Psoas muscle (tissue), 8 donors: Measurements from ENCODE around the gene PRKCA. TPM values are rescaled to one million over a fixed set of nuclear protein-coding genes. Genes with fewer than 3 reads are reported as not detected.
A peak's percentile ranks its signal among the peaks of the same experiment; 100 is the strongest.

Source experiments
- ATAC-seq, 4 donors: fragments of 200-7000 bp; cut with Tn5 transposase; one replicate each; pipeline ENCODE4 v1.9.1; 2020; ENCODE audit warnings: moderate library complexity in 3 of 4, mild to moderate bottlenecking in 2 of 4
- DNase-seq, 2 donors: peaks; one replicate each; pipeline ENCODE4 v3.0.0-alpha.2; 2020
- H3K27ac ChIP-seq: fragments of 200-600 bp; one replicate; pipeline ENCODE4 v1.8.0; 2022
- H3K27me3 ChIP-seq, 3 donors: fragments of 200-600 bp in 1 of 3; one replicate each; pipeline versions ENCODE4 v1.6.1 to v1.8.0; 2013 to 2022; ENCODE audit warnings: low read length in 2 of 3, mild to moderate bottlenecking in 2 of 3, moderate library complexity in 1 of 3; ENCODE audit not compliant: insufficient read depth in 3 of 3
- H3K36me3 ChIP-seq, 2 donors: fragments of 200-600 bp in 1 of 2; one replicate each; pipeline versions ENCODE4 v1.6.1 to v1.8.0; 2013 to 2022; ENCODE audit warnings: low read depth in 1 of 2, mild to moderate bottlenecking in 1 of 2, moderate library complexity in 1 of 2; ENCODE audit not compliant: insufficient read depth in 1 of 2
- H3K4me1 ChIP-seq: fragments of 200-600 bp; one replicate; pipeline ENCODE4 v1.8.0; 2022
- H3K4me3 ChIP-seq: fragments of 200-600 bp; one replicate; pipeline ENCODE4 v1.8.0; 2022; ENCODE audit warnings: mild to moderate bottlenecking
- H3K9me3 ChIP-seq: fragments of 200-600 bp; one replicate; pipeline ENCODE4 v1.8.0; 2022
- WGBS, 3 donors: extraction: QIAGEN DNeasy Blood & Tissue Kit; methylation state at CpG; one replicate each; pipeline versions ENCODE4 v1.1.6 to v1.1.7; 2013; 5-methylcytosine and 5-hydroxymethylcytosine counted together
- intact Hi-C, 2 donors: fragments of 100-400 bp; cut with DNase I; formaldehyde crosslinking; loops; one replicate each; pipeline versions ENCODE4 v1.11.0 to v1.14.2; 2022
- polyA plus RNA-seq, 3 donors: library from polyadenylated mRNA; stranded (reverse); fragments of 200-250 nt; gene quantifications; one replicate each; pipeline ENCODE4 v1.2.3, GENCODE V29; 2013
- total RNA-seq, 4 donors: library from RNA; stranded (reverse); fragmentation: NEBNext Ultra II Directional in 2 of 4; extraction: Animal tissue kit (Norgen Biotek cat#: 25700) in 2 of 4; gene quantifications; one replicate each; pipeline versions ENCODE4 v1.2.1 to v1.2.4, GENCODE V29; 2021 to 2023
- TF ChIP-seq, protein P1 (sequence below): fragments of 200-600 bp; IDR thresholded peaks from one replicate; pipeline ENCODE4 v1.8.0; 2022; ENCODE audit warnings: antibody characterized with exemption
- donor health status: healthy with polysubstance abuse.
- donor health status: DM: no; HTN: no; CAD: no; lungs with moderate emphysema.
- donor health status: Bipolar disorder and iron deficiency.
- donor health status: healthy.
- donor health status: DM: yes; HTN: yes; CAD: no.
- donor health status: DM: no; HTN: no; CAD: no.
- donor health status: DM: no; HTN: no; CAD: no.
- donor health status: DM: yes; HTN: yes; CAD: no.

The PRKCA gene
- total and polyA plus RNA-seq, 7 donors = 0.35 to 15.5 (median 8.2) TPM

DNA sequence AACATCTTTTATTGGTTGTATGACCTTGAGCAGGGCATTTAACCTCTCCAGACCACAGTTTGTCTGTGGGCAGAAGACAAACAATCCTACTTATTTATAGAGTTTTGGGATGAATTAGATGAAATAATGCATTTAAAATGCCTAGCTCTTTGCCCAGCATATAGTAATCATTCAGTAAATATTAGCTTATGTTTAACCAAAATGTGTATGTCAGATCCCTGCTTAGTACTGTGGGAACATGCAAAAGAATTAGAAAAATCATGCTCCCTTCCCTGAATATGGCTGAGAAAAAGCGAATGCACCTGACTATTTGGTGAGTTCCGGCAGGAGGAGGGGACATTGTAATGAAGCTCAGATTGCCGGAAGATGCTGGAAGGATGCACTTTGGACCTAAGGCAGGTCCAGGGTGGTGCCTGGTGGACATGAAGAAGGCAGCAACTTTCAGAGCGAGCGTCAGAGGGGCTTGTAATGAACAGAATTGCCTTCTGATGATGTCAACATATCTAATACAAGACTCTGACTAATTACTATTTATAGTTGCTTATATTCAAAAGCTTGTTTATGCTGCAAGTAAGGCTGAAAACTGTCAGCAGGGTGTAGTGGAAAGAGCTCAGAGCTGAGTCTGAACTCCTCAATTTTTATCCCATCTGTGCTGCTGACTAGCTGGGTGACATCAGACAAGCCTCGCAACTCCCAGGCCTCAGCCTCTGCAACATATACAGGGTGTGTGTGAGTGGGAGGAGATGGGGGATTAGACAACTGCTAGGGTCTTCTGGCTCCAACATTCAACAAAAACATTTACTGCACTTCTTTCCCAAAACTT is 221.2 kb downstream of the PRKCA start:
- intact Hi-C loops = no loop called here
- Histone ChIP-seq H3K4me1 (peaks cover 19% of the 10 kb centered on the region), H3K27ac (peak overlapping the region; percentile 47), H3K9me3 (no peaks in the 10 kb centered on the region), H3K4me3 (no peak overlapping the region), H3K27me3 (no peaks in the 10 kb centered on the region), H3K36me3 (no peaks in the 10 kb centered on the region)
- TF ChIP-seq, protein P1, sequence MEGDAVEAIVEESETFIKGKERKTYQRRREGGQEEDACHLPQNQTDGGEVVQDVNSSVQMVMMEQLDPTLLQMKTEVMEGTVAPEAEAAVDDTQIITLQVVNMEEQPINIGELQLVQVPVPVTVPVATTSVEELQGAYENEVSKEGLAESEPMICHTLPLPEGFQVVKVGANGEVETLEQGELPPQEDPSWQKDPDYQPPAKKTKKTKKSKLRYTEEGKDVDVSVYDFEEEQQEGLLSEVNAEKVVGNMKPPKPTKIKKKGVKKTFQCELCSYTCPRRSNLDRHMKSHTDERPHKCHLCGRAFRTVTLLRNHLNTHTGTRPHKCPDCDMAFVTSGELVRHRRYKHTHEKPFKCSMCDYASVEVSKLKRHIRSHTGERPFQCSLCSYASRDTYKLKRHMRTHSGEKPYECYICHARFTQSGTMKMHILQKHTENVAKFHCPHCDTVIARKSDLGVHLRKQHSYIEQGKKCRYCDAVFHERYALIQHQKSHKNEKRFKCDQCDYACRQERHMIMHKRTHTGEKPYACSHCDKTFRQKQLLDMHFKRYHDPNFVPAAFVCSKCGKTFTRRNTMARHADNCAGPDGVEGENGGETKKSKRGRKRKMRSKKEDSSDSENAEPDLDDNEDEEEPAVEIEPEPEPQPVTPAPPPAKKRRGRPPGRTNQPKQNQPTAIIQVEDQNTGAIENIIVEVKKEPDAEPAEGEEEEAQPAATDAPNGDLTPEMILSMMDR = no peak
- 50 to 72% (median 56%) methylated on average over 6 of the region's 6 CpGs for WGBS, 3 donors
- ATAC-seq (peak; percentile 48 to 88 (median 87)), DNase-seq (no peak)

DNA sequence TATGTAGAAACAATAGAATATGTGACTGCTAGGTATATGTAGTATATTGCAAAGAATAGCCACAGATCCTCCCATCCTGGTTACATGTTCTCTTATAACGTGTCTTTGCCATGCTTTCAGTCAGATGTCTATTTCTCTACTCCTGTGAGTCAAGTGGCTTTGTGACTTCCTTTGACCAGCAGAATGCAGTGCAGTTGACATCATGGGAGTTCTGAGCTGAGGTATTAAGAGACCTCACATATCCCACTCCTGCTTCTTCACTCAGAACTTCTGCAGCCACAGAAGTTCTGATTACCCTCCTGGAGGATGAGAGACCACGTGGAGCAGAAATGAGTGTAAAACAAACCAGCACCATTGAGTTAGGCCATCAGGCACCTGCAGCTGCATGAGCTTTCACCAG is 222.5 kb downstream of the PRKCA start:
- Histone ChIP-seq H3K27ac (no peak overlapping the region), H3K9me3 (no peaks in the 10 kb centered on the region), H3K4me1 (peaks cover 19% of the 10 kb centered on the region), H3K27me3 (no peaks in the 10 kb centered on the region), H3K36me3 (no peaks in the 10 kb centered on the region), H3K4me3 (no peak overlapping the region)
- intact Hi-C loops = no loop called here
- TF ChIP-seq, protein P1 = no peak
- WGBS, 3 donors = 88 to 89% (median 88%) methylated on average over 2 of the region's 2 CpGs
- DNase-seq = no peak
- ATAC-seq = no peak

DNA sequence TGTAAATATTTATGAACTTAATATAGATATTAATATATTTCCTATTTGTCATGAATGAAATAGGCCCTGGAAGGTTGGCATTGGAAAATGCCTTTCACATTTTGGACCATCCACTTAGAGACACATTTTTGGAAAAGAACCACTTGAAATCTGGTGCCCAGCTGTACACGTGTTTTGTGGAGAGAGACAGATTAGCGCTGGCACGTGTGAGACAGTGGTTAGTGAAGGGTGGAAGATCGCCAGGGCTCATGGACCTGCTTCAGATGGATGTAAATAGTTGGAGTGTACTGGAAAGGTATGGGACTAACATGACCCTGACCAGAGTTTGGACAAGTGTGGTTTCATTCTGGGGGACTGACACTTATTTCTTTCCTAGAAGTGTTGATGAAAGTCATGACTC is 222.9 kb downstream of the PRKCA start:
- no peak overlapping the region for H3K4me3 ChIP-seq
- DNase-seq (no peak), ATAC-seq (no peak)
- H3K27ac ChIP-seq = no peak overlapping the region
- WGBS, 3 donors = 52 to 61% (median 54%) methylated on average over 4 of the region's 4 CpGs
- peaks cover 19% of the 10 kb centered on the region for H3K4me1 ChIP-seq
- intact Hi-C loops = no loop called here
- H3K27me3 ChIP-seq = no peaks in the 10 kb centered on the region
- H3K9me3 ChIP-seq = no peaks in the 10 kb centered on the region
- no peaks in the 10 kb centered on the region for H3K36me3 ChIP-seq
- TF ChIP-seq, protein P1 = no peak

DNA sequence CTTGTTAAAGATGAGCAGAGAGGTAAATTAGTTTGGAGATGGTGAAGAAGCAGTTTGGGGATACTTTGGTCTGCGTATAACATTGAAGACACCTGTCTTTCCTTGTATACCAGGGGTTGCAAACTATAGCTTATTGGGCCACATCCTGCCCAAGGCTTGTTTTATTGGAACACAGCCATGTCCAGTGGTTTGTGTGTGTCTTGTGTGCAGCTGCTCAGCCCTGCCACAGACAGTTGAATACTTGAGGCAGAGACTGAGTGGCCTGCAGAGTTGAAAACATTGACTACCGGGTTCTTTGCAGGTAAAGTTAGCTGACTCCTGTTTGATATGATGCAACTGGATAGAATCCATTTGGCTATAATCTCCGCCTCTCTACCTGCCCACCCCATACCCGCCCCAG is 224.4 kb downstream of the PRKCA start:
- Histone ChIP-seq H3K4me3 (no peak overlapping the region), H3K27me3 (no peaks in the 10 kb centered on the region), H3K9me3 (no peaks in the 10 kb centered on the region), H3K27ac (no peak overlapping the region), H3K4me1 (peaks cover 19% of the 10 kb centered on the region), H3K36me3 (no peaks in the 10 kb centered on the region)
- DNase-seq = no peak
- TF ChIP-seq, protein P1 = no peak
- WGBS, 3 donors = 89 to 92% (median 90%) methylated on average over 4 of the region's 4 CpGs
- ATAC-seq = no peak
- intact Hi-C loops = no loop called here

DNA sequence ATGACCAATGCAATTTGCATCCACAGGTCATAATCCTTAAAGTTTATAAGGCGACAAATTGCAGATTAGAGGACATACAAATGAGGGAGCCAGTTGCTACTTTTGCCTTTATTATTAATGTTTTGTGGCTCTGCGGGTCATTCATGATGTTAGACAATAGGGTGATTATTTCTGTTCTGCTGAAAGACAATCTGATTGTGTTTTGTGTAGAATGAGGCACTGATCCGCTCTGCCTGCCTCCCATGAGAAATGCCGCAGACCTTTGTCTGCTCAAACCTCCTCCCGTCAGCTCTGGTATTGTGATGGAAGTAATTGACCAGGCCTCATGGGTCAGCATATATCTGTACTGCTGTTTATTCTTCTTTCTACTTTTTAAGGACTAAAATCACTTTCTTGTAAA is 224.9 kb downstream of the PRKCA start:
- Histone ChIP-seq H3K27me3 (no peaks in the 10 kb centered on the region), H3K27ac (no peak overlapping the region), H3K4me1 (peaks cover 19% of the 10 kb centered on the region), H3K4me3 (no peak overlapping the region), H3K36me3 (no peaks in the 10 kb centered on the region), H3K9me3 (no peaks in the 10 kb centered on the region)
- TF ChIP-seq, protein P1 = no peak
- ATAC-seq = no peak
- no peak for DNase-seq
- 85 to 94% (median 92%) methylated on average over 5 of the region's 5 CpGs for WGBS, 3 donors
- intact Hi-C loops = no loop called here
